K562 (cell line): ENCODE data around the gene DAB1. TPM values are rescaled to one million over a fixed set of nuclear protein-coding genes. Genes with fewer than 3 reads are reported as not detected.

Experiments used
- ATAC-seq: fragments of 200-7000 bp; cut with Tn5 transposase; 3 replicates; pipeline ENCODE4 v1.9.1; 2020; ENCODE audit warnings: moderate library complexity
- BruUV-seq: library from RNA; stranded (reverse); fragments of 400-500 nt; replicated peaks from 2 replicates; lab custom pipeline; 2021; lab: Mats Ljungman, UMichigan
- CTCF ChIA-PET: fragments of 300-600 bp; formaldehyde crosslinking; extraction: SDS; loops from one replicate; lab custom pipeline; 2021; ENCODE audit warnings: low intra/inter-chr PET ratio; lab: Yijun Ruan, JAX
- POLR2A ChIA-PET: fragments of 300-600, 350-650 bp; sonication (Branson Sonifier 250); formaldehyde crosslinking; extraction: SDS; loops from one replicate; lab custom pipeline; 2021; ENCODE audit warnings: antibody characterized with exemption, inconsistent platforms; lab: Yijun Ruan, JAX
- DNase-seq, 4 experiments: peaks; one replicate each; pipeline versions ENCODE4 v3.0.0 to v3.0.0-alpha.2; 2011 to 2018; ENCODE audit warnings: low spot score in 3 of 4, mixed read lengths in 3 of 4; ENCODE audit errors: extremely low read depth in 1 of 4
- FAIRE-seq: peaks from 2 replicates; lab custom pipeline; 2011; peaks lifted over from hg19 to GRCh38; lab: Jason Lieb, UNC
- H2AFZ ChIP-seq: 2 replicates; pipeline ENCODE4 v1.6.0; 2011; ENCODE audit warnings: low read depth, low read length, control low read depth, inconsistent platforms
- H3K27ac ChIP-seq: fragments of 200-600 bp; 3 replicates; pipeline ENCODE4 v1.8.0; 2011; ENCODE audit warnings: low read depth, mild to moderate bottlenecking, control low read depth, inconsistent platforms, low read length, moderate library complexity, mixed read lengths; ENCODE audit errors: extremely low read depth
- H3K27me3 ChIP-seq, 2 experiments: fragments of 300-600 bp in 1 of 2; 2 replicates in 1 of 2; 3 replicates in 1 of 2; pipeline versions ENCODE4 v1.6.0 to v1.8.0; 2011; ENCODE audit warnings: inconsistent platforms in 2 of 2, low read length in 2 of 2, mild to moderate bottlenecking in 1 of 2, mixed read lengths in 1 of 2, moderate library complexity in 1 of 2; ENCODE audit not compliant: control insufficient read depth in 2 of 2, insufficient read depth in 2 of 2
- H3K36me3 ChIP-seq: fragments of 300-600 bp; 3 replicates; pipeline ENCODE4 v1.8.0; 2011; ENCODE audit warnings: mild to moderate bottlenecking, low read length, inconsistent platforms; ENCODE audit not compliant: control insufficient read depth, insufficient read depth
- H3K4me1 ChIP-seq, 2 experiments: fragments of 200-600 bp in 1 of 2; replicated peaks in 1 of 2; 2 replicates in 1 of 2; 3 replicates in 1 of 2; pipeline versions ENCODE4 v1.5.1 to v1.8.0; 2011; ENCODE audit warnings: inconsistent platforms in 2 of 2, low read length in 2 of 2, mild to moderate bottlenecking in 1 of 2, mixed read lengths in 1 of 2, moderate library complexity in 1 of 2; ENCODE audit not compliant: control insufficient read depth in 2 of 2, insufficient read depth in 2 of 2
- H3K4me2 ChIP-seq: 2 replicates; pipeline ENCODE4 v1.6.1; 2011; ENCODE audit warnings: low read length, control low read depth, inconsistent platforms, mixed read lengths; ENCODE audit not compliant: insufficient read depth
- H3K4me3 ChIP-seq: fragments of 200-600 bp; sonication (generic), shearing (Covaris generic); 2 replicates; pipeline ENCODE4 v1.5.1; 2016; ENCODE audit warnings: control low read depth, inconsistent platforms
- H3K79me2 ChIP-seq: fragments of 200-600 bp; 3 replicates; pipeline ENCODE4 v1.8.0; 2011; ENCODE audit warnings: low read length, inconsistent platforms; ENCODE audit not compliant: control insufficient read depth, insufficient read depth
- H3K9ac ChIP-seq, 2 experiments: 2 replicates each; pipeline versions ENCODE4 v1.6.0 to v1.6.1; 2011; ENCODE audit warnings: low read depth in 2 of 2, low read length in 2 of 2, control low read depth in 1 of 2, inconsistent platforms in 1 of 2, mild to moderate bottlenecking in 1 of 2, mixed read lengths in 1 of 2; ENCODE audit not compliant: insufficient read depth in 1 of 2
- H3K9me1 ChIP-seq: one replicate; pipeline ENCODE4 v1.6.0; 2011; ENCODE audit warnings: inconsistent platforms, mild to moderate bottlenecking, low read length, moderate library complexity; ENCODE audit not compliant: control insufficient read depth, insufficient read depth
- H3K9me3 ChIP-seq: replicated peaks from 2 replicates; pipeline ENCODE4 v1.5.1; 2011; ENCODE audit warnings: low read depth, low read length, inconsistent platforms; ENCODE audit not compliant: control insufficient read depth, insufficient read depth
- H4K20me1 ChIP-seq: replicated peaks from 2 replicates; pipeline ENCODE4 v1.6.1; 2011; ENCODE audit warnings: low read length, inconsistent platforms, mixed read lengths; ENCODE audit not compliant: control insufficient read depth, insufficient read depth
- HCFC1 ChIP-seq: IDR thresholded peaks from 2 replicates; pipeline ENCODE4 v1.6.1; 2012; ENCODE audit warnings: low read depth, low read length, improper control_type of control experiment
- MCM5 ChIP-seq: fragments of 450-650 bp; IDR thresholded peaks from 2 replicates; pipeline ENCODE4 v1.6.1; 2016; ENCODE audit warnings: low read depth
- MLLT1 ChIP-seq, 2 experiments: fragments of 450-650 bp; IDR thresholded peaks; 2 replicates each; pipeline ENCODE4 v1.6.1; 2016
- NR2C2 ChIP-seq, 2 experiments: fragments of 200-800 bp in 1 of 2; sonication (Bioruptor generic) in 1 of 2; sonication (generic) in 1 of 2; formaldehyde crosslinking in 1 of 2; IDR thresholded peaks; 2 replicates each; pipeline versions ENCODE4 v1.6.1 to v1.8.0; 2016 to 2022; ENCODE audit warnings: mild to moderate bottlenecking in 1 of 2, missing compliant biosample characterization in 1 of 2, missing genetic modification characterization in 1 of 2, missing genetic modification reagents in 1 of 2
- PHF8 ChIP-seq: fragments of 200-600 bp; sonication (generic); IDR thresholded peaks from 2 replicates; pipeline ENCODE4 v1.6.1; 2012; ENCODE audit warnings: mixed run types, mild to moderate bottlenecking, inconsistent platforms, low read length, moderate library complexity, borderline replicate concordance
- PTBP1 ChIP-seq: fragments of 200-400 bp; formaldehyde crosslinking; IDR thresholded peaks from 2 replicates; pipeline ENCODE4 v1.6.1; 2017; ENCODE audit warnings: low read depth, low read length
- RCOR1 ChIP-seq, 2 experiments: IDR thresholded peaks; 2 replicates each; pipeline ENCODE4 v1.6.1; 2012; ENCODE audit warnings: low read depth in 2 of 2, low read length in 2 of 2, borderline replicate concordance in 1 of 2, improper control_type of control experiment in 1 of 2
- STAT5A ChIP-seq: IDR thresholded peaks from 2 replicates; pipeline ENCODE4 v1.6.1; 2012; ENCODE audit warnings: low read length, inconsistent platforms, borderline replicate concordance
- TAF1 ChIP-seq: IDR thresholded peaks from 2 replicates; pipeline ENCODE4 v1.6.1; 2011; ENCODE audit warnings: mild to moderate bottlenecking, low read length, moderate library complexity; ENCODE audit not compliant: insufficient read depth, control insufficient read depth, severe bottlenecking; ENCODE audit errors: extremely low read depth
- U2AF2 ChIP-seq: fragments of 200-400 bp; formaldehyde crosslinking; optimal IDR thresholded peaks from 2 replicates; pipeline ENCODE3; 2017; ENCODE audit warnings: low read depth, mild to moderate bottlenecking, low read length
- ZNF12 ChIP-seq: sonication (generic); formaldehyde crosslinking; IDR thresholded peaks from 2 replicates; pipeline ENCODE4 v1.4.0; 2020; ENCODE audit warnings: mild to moderate bottlenecking, missing genetic modification reagents
- WGBS: fragments of 100-300 bp; shearing (Covaris generic); methylation state at CpG from one replicate; pipeline ENCODE4 v1.1.6; 2016; ENCODE audit warnings: low coverage, mixed read lengths; ENCODE audit not compliant: insufficient coverage; ENCODE audit errors: missing lambda C conversion rate; 5-methylcytosine and 5-hydroxymethylcytosine counted together
- in situ Hi-C: fragments of 300-500 bp; cut with MboI; formaldehyde crosslinking; loops from 4 replicates; pipeline ENCODE4 v1.15.0; 2018; ENCODE audit warnings: inconsistent platforms, mixed read lengths
- intact Hi-C: fragments of 100-400 bp; cut with micrococcal nuclease; formaldehyde crosslinking; loops from 2 replicates; pipeline ENCODE4 v1.14.2; 2022
- polyA plus RNA-seq, 8 experiments: library from polyadenylated mRNA; depleted of rRNA in 4 of 8; stranded (reverse) in 5 of 8; unstranded in 3 of 8; fragments of >200 nt; fragmentation: Nextera tagmentation in 2 of 8; fragmentation: Illumina TruSeq in 1 of 8; extraction: Ambion mirVana in 2 of 8; extraction: Trizol in 1 of 8; gene quantifications; 2 replicates each; pipeline versions ENCODE4 v1.2.1 to v1.2.3, GENCODE V29; 2011 to 2014; ENCODE audit warnings: inconsistent platforms in 1 of 8, missing spikeins in 1 of 8
- total RNA-seq, 7 experiments: library from RNA; depleted of rRNA in 6 of 7; stranded (reverse); fragments of >200 nt in 6 of 7; fragmentation: Illumina TruSeq in 2 of 7; extraction: Trizol in 2 of 7; gene quantifications; 2 replicates each; pipeline versions ENCODE4 v1.2.1 to v1.2.3, GENCODE V29; 2011 to 2021; ENCODE audit warnings: low replicate concordance in 1 of 7

The DAB1 gene
- total and polyA plus RNA-seq, 9 of the 15 experiments (the other 6 are each of a cell fraction or from before 2014, with no cell fraction given): not detected

- ChIA-PET CTCF (no interaction called here), POLR2A (no interaction called here)
- intact Hi-C loops: no loop called here
- H3K9me1 ChIP-seq: no peaks in the 10 kb centered on the region
- peaks cover 0 to 4% of the 10 kb centered on the region in 2 experiments; a peak in 1 of 5 replicates for H3K27me3 ChIP-seq
- no peaks in the 10 kb centered on the region for H3K4me1 ChIP-seq
- no TSS peak for BruUV-seq
- no peak overlapping the region for H3K4me3 ChIP-seq
- no peak overlapping the region for H3K4me2 ChIP-seq
- no peak overlapping the region for H3K9ac ChIP-seq
- FAIRE-seq: no peak
- ATAC-seq: no peak
- H2AFZ ChIP-seq: no peak overlapping the region
- no peaks in the 10 kb centered on the region for H3K9me3 ChIP-seq
- 1% methylated on average over 4 of the region's 4 CpGs for WGBS
- no peaks in the 10 kb centered on the region for H3K79me2 ChIP-seq
- H4K20me1 ChIP-seq: no peaks in the 10 kb centered on the region
- H3K27ac ChIP-seq: no peak overlapping the region
- no peak for DNase-seq
- in situ Hi-C loops: no loop called here
- no peaks in the 10 kb centered on the region for H3K36me3 ChIP-seq
- TF ChIP-seq MCM5 (no peak), RCOR1 (IDR thresholded peaks at IDR 0.05; ENCODE audit: borderline replicate concordance in 1 of 2, low read depth in 2 of 2, low read length in 2 of 2) (no peak), MLLT1 (IDR thresholded peaks at IDR 0.05) (no peak), ZNF12 (CRISPR knock-in tag) (no peak), HCFC1 (no peak), NR2C2 (CRISPR knock-in tag; IDR thresholded peaks at IDR 0.05) (no peak), NR2C2 (tag; IDR thresholded peaks at IDR 0.05) (no peak), STAT5A (no peak), PHF8 (no peak), TAF1 (no peak), U2AF2 (no peak), PTBP1 (no peak)
Observed at GRCh38 chr1:57118948-57119603, 304.8 kb downstream of the DAB1 start.
